CD4-positive, alpha-beta T cell (primary cell): ENCODE measurements around the gene PWWP2B. TPM values are rescaled to one million over a fixed set of nuclear protein-coding genes. Genes with fewer than 3 reads are reported as not detected.

Experiments
- ATAC-seq: fragments of 200-7000 bp; cut with Tn5 transposase; one replicate; pipeline ENCODE4 v1.10.0; 2022; ENCODE audit warnings: mild to moderate bottlenecking; ENCODE audit not compliant: poor library complexity
- CTCF ChIA-PET: fragments of 350-600 bp; sonication (Branson Sonifier 250); formaldehyde crosslinking; loops from one replicate; lab custom pipeline; 2021; ENCODE audit warnings: antibody characterized with exemption, inconsistent platforms; lab: Charles Lee
- POLR2A ChIA-PET: fragments of 350-600 bp; sonication (Branson Sonifier 250); formaldehyde crosslinking; loops from one replicate; lab custom pipeline; 2021; ENCODE audit warnings: antibody characterized with exemption, inconsistent platforms; lab: Charles Lee
- DNase-seq, 14 experiments: peaks; one replicate each; pipeline ENCODE4 v3.0.0-alpha.2; 2013 to 2020; ENCODE audit warnings: mixed read lengths in 2 of 14
- H3K27ac ChIP-seq, 2 donors: one replicate each; pipeline versions ENCODE4 v1.5.1 to v1.7.0; 2013; ENCODE audit warnings: low read length in 2 of 2, low read depth in 1 of 2, mild to moderate bottlenecking in 1 of 2
- H3K27me3 ChIP-seq, 2 experiments: 1 replicate in 1 of 2; 2 replicates in 1 of 2; pipeline versions ENCODE4 v1.6.1 to v1.7.0; 2013; ENCODE audit warnings: low read length in 2 of 2, control low read depth in 1 of 2, mild to moderate bottlenecking in 1 of 2, moderate library complexity in 1 of 2; ENCODE audit not compliant: insufficient read depth in 2 of 2, control insufficient read depth in 1 of 2
- H3K36me3 ChIP-seq: one replicate; pipeline ENCODE4 v1.6.1; 2013; ENCODE audit warnings: low read length, control low read depth; ENCODE audit not compliant: insufficient read depth
- H3K4me1 ChIP-seq: one replicate; pipeline ENCODE4 v1.6.1; 2013; ENCODE audit warnings: low read length, control low read depth; ENCODE audit not compliant: insufficient read depth
- H3K4me3 ChIP-seq: one replicate; pipeline ENCODE4 v1.5.1; 2013; ENCODE audit warnings: mild to moderate bottlenecking, low read length, moderate library complexity
- H3K9me3 ChIP-seq, 2 experiments: 1 replicate in 1 of 2; 2 replicates in 1 of 2; pipeline versions ENCODE4 v1.6.1 to v1.7.0; 2013; ENCODE audit warnings: low read length in 2 of 2, mild to moderate bottlenecking in 2 of 2, control low read depth in 1 of 2, moderate library complexity in 1 of 2; ENCODE audit not compliant: control insufficient read depth in 1 of 2, insufficient read depth in 1 of 2
- H3K27ac Mint-ChIP-seq: one replicate; pipeline ENCODE4 v1.8.0; 2020; ENCODE audit warnings: mixed read lengths
- H3K27me3 Mint-ChIP-seq: one replicate; pipeline ENCODE4 v1.8.0; 2021; ENCODE audit warnings: mixed read lengths
- H3K36me3 Mint-ChIP-seq: one replicate; pipeline ENCODE4 v1.8.0; 2021; ENCODE audit warnings: low read depth, mixed read lengths
- H3K4me1 Mint-ChIP-seq: one replicate; pipeline ENCODE4 v1.8.0; 2021; ENCODE audit warnings: low read depth, mixed read lengths
- H3K4me3 Mint-ChIP-seq: one replicate; pipeline ENCODE4 v1.8.0; 2020; ENCODE audit warnings: mild to moderate bottlenecking, mixed read lengths
- H3K9me3 Mint-ChIP-seq: one replicate; pipeline ENCODE4 v1.8.0; 2020; ENCODE audit warnings: mixed read lengths
- intact Hi-C, 2 experiments: fragments of 100-400 bp; cut with DNase I in 1 of 2; cut with micrococcal nuclease in 1 of 2; formaldehyde crosslinking; loops; one replicate each; pipeline versions ENCODE4 v1.15.1 to v1.9.0; 2023 to 2025; cut with DNase I, micrococcal nuclease
- total RNA-seq, 174 experiments: library from RNA in 2 of 174; stranded (reverse) in 2 of 174; gene quantifications; one replicate each; pipeline ENCODE4 v1.2.3 and lab custom pipeline; 2021 to 2026
- TF ChIP-seq, protein P1 (sequence below): fragments of 200-600 bp; IDR thresholded peaks from one replicate; pipeline ENCODE4 v1.8.0; 2022; ENCODE audit warnings: antibody characterized with exemption, mild to moderate bottlenecking

Gene PWWP2B
- total RNA-seq, 2 experiments from 2014 or later = 19.2 to 19.6 TPM

DNA sequence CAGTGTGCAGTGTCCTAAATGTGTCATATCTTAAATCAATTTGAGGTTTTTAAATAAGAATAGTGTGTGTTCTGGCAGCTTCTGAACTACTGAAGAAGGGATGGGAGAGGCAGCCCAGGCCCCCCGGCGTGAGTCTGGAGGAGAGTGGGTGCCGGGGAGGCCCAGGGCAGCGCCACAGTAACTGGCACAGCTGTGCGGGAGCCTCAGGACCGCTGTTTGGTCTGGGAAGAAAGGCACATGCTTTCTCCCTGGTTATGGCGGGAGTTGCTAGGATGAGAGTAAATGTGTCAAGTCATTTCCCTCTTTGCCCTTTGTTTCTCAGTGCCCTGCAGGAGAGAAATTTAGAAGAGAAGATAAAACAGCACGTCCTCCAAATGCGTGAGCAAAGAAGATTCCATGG lies 31.9 kb upstream of the PWWP2B start:
- ChIA-PET CTCF (no interaction called here), POLR2A (no interaction called here)
- no peaks in the 10 kb centered on the region for H3K27me3 ChIP-seq
- ATAC-seq (no peak), DNase-seq (no peak)
- Mint-ChIP-seq H3K9me3 (no peaks in the 10 kb centered on the region), H3K4me1 (no peaks in the 10 kb centered on the region), H3K27ac (no peak overlapping the region), H3K4me3 (no peak overlapping the region), H3K27me3 (no peaks in the 10 kb centered on the region), H3K36me3 (no peaks in the 10 kb centered on the region)
- intact Hi-C loops = no loop called here
- no peak overlapping the region for H3K27ac ChIP-seq
- peaks cover 7% of the 10 kb centered on the region for H3K4me1 ChIP-seq
- H3K9me3 ChIP-seq = peaks cover 0 to 10% of the 10 kb centered on the region in 2 experiments
- H3K36me3 ChIP-seq = peaks cover 5% of the 10 kb centered on the region
- no peak overlapping the region for H3K4me3 ChIP-seq
- TF ChIP-seq, protein P1, sequence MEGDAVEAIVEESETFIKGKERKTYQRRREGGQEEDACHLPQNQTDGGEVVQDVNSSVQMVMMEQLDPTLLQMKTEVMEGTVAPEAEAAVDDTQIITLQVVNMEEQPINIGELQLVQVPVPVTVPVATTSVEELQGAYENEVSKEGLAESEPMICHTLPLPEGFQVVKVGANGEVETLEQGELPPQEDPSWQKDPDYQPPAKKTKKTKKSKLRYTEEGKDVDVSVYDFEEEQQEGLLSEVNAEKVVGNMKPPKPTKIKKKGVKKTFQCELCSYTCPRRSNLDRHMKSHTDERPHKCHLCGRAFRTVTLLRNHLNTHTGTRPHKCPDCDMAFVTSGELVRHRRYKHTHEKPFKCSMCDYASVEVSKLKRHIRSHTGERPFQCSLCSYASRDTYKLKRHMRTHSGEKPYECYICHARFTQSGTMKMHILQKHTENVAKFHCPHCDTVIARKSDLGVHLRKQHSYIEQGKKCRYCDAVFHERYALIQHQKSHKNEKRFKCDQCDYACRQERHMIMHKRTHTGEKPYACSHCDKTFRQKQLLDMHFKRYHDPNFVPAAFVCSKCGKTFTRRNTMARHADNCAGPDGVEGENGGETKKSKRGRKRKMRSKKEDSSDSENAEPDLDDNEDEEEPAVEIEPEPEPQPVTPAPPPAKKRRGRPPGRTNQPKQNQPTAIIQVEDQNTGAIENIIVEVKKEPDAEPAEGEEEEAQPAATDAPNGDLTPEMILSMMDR = no peak

GRCh38 chr10:132366006-132366405 lies 31.0 kb upstream of the PWWP2B start:
- Mint-ChIP-seq H3K27me3 (no peaks in the 10 kb centered on the region), H3K9me3 (no peaks in the 10 kb centered on the region), H3K27ac (no peak overlapping the region), H3K36me3 (no peaks in the 10 kb centered on the region), H3K4me1 (no peaks in the 10 kb centered on the region), H3K4me3 (no peak overlapping the region)
- Histone ChIP-seq H3K27ac (no peak overlapping the region), H3K27me3 (no peaks in the 10 kb centered on the region), H3K4me1 (peaks cover 7% of the 10 kb centered on the region), H3K9me3 (peaks cover 0 to 10% of the 10 kb centered on the region in 2 experiments), H3K36me3 (peaks cover 5% of the 10 kb centered on the region), H3K4me3 (no peak overlapping the region)
- TF ChIP-seq, protein P1 = no peak
- CTCF ChIA-PET = no interaction called here
- POLR2A ChIA-PET = no interaction called here
- intact Hi-C loops = no loop called here
- DNase-seq (no peak), ATAC-seq (no peak)

DNA sequence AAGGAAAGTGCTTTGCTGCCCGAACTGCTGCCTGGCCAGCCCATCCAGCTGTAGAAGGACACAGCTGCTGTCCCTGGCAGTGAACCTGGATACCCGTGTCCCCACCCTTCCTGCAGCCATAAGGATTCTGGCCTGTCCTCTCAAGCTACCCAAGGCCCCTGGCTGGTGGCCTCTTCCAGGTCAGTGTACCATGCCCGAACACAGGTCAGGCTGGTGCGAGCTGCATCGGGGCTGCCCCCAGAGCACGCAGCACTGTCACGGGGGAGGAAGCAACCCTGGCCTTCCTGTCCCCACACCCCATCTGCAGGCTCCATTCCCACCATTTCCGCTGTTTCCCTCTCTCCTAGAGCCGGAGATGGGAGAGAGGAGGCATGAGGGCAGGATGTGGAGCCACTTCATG lies 30.5 kb upstream of the PWWP2B start:
- Histone ChIP-seq H3K27ac (no peak overlapping the region), H3K4me3 (no peak overlapping the region), H3K4me1 (peaks cover 7% of the 10 kb centered on the region), H3K27me3 (no peaks in the 10 kb centered on the region), H3K36me3 (peaks cover 5% of the 10 kb centered on the region), H3K9me3 (peaks cover 0 to 15% of the 10 kb centered on the region in 2 experiments)
- Mint-ChIP-seq H3K27me3 (no peaks in the 10 kb centered on the region), H3K4me1 (no peaks in the 10 kb centered on the region), H3K36me3 (no peaks in the 10 kb centered on the region), H3K9me3 (no peaks in the 10 kb centered on the region), H3K27ac (no peak overlapping the region), H3K4me3 (no peak overlapping the region)
- TF ChIP-seq, protein P1 = no peak
- intact Hi-C loops = no loop called here
- CTCF ChIA-PET = no interaction called here
- ATAC-seq (no peak), DNase-seq (peak in 1 of 14 experiments; percentile 19)
- POLR2A ChIA-PET = no interaction called here
